H54 (cell line): ENCODE data around the gene UNC5CL.

ENCODE experiments used
- DNase-seq: peaks from one replicate; pipeline ENCODE4 v3.0.0; 2011; ENCODE audit warnings: low spot score, mixed read lengths; ENCODE audit not compliant: insufficient read length
- FAIRE-seq: peaks from 3 replicates; lab custom pipeline; 2011; peaks lifted over from hg19 to GRCh38; lab: Jason Lieb, UNC
- POLR2A ChIP-seq: IDR thresholded peaks from 2 replicates; pipeline ENCODE4 v1.6.1; 2011; ENCODE audit warnings: low read depth, mild to moderate bottlenecking, low read length

Gene UNC5CL, protein sequence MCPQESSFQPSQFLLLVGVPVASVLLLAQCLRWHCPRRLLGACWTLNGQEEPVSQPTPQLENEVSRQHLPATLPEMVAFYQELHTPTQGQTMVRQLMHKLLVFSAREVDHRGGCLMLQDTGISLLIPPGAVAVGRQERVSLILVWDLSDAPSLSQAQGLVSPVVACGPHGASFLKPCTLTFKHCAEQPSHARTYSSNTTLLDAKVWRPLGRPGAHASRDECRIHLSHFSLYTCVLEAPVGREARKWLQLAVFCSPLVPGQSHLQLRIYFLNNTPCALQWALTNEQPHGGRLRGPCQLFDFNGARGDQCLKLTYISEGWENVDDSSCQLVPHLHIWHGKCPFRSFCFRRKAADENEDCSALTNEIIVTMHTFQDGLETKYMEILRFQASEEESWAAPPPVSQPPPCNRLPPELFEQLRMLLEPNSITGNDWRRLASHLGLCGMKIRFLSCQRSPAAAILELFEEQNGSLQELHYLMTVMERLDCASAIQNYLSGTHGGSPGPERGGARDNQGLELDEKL

DNA sequence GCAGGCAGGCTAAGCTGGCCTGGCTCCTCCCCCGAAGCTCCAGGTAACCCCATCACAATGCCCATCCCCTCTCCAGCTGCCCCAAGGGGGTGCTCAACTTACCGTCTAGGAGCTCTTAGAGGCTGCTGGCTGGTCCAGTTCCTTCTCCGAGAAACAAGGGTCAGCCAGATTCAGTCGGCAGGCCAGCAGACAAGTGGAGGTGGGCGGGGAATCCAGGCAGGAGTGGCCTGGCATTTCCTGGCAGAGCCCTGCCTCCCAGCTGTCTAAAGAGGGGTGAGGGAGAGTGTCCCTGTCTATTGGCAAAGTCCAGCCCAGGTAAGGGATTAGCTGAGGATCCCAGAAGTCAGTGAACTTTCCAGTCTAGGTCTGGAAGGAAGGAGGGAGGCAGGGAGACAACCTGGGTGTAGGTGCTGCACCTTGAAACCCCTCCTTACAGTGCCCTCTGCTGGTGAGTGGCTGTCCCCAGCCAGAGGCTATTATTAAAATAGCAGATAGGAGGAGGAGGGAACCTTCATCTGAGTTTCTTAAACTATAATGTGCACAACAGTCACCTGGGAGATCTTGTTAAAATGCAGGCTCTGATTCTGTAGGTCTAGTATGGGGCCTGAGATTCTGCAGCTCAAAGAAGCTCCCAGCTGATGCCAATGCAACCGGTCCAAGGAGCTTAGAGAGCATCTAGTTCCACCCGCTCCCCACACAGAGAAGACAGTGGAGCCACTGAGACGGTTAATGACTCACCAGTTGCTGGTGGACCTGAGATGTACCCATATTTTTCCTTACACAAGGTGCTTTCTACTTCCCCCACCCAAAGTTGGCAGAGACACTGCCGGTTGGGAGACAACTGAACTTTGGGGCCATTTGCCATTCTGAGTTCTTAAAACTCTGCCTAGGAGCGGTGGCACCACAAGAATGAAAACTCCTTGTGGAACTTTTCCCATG lies at the start of gene UNC5CL:
Gene UNC5CL, minus strand, starts transcription at position 162 of the 939 bp plus-strand sequence. CDS start 4,147 bp downstream, outside the sequence.
- no peak for FAIRE-seq
- peak; percentile 60 for DNase-seq
- no peak for TF ChIP-seq POLR2A

DNA sequence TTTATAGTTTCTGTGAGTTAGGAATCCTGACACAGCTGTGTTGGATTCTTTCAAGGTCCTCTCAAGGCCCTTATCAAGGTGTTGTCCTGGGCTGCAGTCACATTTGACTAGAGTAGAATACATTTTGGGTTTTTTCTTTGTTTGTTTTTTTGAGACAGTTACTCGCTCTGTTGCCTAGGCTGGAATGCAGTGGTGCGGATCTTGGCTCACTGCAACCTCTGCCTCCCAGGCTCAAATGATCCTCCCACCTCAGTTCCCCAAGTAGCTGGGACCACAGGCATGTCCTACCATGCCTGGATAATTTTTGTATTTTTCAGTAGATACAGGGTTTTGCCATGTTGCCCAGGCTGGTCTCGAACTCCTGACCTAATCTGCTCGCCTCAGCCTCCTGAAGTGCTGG lies 49.4 kb upstream of the UNC5CL start:
- DNase-seq (no peak), FAIRE-seq (no peak)
- no peak for TF ChIP-seq POLR2A

DNA sequence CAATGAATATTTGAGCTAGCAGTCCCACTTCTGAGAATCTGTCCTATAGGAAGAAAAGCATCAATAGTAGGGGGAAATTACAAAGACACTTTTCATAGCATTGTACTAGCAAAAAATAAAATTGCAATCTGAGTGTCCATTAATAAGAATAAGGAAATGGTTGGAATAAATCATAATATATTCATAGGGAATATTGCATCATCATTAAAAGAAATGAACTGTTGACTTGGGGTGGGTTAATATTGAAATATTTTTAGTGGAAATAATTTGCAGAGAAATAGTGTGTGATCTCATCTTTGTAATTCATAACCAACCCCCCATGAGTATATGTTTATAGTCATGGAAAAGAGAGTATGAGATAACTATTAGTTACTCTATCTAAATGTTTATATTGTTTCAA lies 46.2 kb upstream of the UNC5CL start:
- DNase-seq = no peak
- no peak for FAIRE-seq
- no peak for TF ChIP-seq POLR2A

DNA sequence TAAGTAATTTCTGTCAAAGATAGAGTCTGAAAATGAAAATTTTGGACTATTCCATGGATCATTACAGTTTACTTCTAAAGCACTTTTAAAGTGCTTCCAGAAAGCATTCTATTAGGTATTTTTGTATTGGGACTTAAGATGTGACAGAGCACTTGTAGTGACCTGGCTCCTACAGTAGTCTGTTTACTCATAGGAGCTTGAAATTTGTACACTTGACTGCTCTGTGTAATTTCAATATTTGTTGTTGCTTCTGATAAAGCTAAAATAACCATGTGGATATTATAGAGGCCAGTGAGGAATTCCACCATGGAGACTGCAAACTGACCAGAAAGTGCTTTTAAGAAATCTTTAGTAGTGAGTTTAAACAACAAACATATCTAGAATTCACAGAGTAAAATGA lies 44.1 kb upstream of the UNC5CL start:
- TF ChIP-seq POLR2A = no peak
- DNase-seq = no peak
- FAIRE-seq = no peak

DNA sequence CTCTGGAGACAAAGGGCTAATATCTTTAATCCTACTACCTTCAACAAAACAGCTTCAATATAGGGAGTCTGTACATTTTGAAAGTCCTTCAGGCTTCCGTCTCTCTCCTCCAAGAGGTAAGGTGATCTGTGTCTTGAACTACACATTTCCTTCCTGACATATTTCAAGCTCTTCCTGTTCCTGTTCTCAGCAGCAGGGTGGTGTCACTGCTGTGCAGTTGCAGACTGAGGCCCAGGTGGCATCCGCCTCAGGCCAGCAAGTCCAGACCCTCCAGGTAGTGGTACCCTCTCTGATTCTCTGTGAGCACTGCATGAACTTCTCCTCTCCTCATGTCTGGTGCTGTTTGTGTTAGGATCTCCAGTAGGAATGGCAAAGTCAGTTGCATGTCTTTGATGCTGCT lies 41.6 kb upstream of the UNC5CL start:
- TF ChIP-seq POLR2A = no peak
- DNase-seq (no peak), FAIRE-seq (no peak)

DNA sequence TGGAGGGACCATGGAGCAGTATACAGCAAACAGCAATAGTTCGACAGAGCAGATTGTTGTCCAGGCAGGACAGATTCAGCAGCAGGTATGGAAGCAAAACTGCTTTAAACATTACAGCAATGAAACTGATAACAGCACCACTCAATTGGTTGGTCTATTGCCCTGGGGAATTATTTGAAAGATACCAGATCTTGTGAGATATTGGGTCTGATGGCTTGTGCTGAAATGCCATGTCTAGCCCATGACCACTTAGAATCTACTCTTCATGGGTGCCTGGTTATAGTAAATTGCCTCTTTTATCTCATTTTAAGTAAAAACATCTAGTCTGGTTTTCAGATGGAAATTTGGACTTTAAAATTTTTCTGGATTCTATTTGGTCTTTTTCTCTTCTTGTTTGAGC lies 40.1 kb upstream of the UNC5CL start:
- no peak for TF ChIP-seq POLR2A
- no peak for FAIRE-seq
- DNase-seq = no peak

DNA sequence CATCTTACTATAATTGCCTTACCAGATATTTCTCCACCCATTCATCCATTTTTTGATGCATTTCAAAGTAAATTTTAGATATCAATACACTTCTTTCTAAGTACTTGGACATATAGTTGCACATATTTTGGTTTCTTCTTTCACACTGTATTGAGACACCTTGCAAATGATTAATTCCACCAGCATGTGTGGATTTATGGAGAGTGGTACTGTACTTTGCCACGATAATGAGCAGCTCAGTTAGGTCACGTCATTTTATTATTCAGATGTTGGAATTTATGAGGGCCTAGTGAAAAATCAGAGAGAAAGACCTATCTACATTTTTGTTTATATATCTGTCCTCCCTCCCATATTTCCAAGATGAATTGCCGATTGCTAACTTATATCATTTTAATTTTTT lies 39.1 kb upstream of the UNC5CL start:
- DNase-seq (no peak), FAIRE-seq (no peak)
- no peak for TF ChIP-seq POLR2A

DNA sequence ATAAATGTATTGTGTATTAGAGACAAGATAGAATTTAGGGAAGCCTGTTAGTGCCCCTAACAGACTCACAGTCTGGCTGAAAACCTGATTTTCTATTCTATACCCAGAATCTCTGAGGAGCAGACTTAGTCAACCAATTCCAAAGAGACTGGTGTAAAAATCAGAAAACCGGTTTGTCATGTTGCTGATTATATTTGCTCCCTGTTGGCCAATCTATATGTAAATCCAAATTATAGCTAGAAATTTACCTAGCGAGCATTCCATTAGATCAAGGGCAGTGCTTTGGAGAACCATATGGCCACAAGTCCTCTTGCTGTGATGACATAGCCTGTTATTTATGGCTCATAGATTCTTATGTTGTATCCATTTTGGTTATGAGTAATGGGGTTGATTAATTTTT lies 38.5 kb upstream of the UNC5CL start:
- FAIRE-seq = no peak
- no peak for TF ChIP-seq POLR2A
- no peak for DNase-seq

DNA sequence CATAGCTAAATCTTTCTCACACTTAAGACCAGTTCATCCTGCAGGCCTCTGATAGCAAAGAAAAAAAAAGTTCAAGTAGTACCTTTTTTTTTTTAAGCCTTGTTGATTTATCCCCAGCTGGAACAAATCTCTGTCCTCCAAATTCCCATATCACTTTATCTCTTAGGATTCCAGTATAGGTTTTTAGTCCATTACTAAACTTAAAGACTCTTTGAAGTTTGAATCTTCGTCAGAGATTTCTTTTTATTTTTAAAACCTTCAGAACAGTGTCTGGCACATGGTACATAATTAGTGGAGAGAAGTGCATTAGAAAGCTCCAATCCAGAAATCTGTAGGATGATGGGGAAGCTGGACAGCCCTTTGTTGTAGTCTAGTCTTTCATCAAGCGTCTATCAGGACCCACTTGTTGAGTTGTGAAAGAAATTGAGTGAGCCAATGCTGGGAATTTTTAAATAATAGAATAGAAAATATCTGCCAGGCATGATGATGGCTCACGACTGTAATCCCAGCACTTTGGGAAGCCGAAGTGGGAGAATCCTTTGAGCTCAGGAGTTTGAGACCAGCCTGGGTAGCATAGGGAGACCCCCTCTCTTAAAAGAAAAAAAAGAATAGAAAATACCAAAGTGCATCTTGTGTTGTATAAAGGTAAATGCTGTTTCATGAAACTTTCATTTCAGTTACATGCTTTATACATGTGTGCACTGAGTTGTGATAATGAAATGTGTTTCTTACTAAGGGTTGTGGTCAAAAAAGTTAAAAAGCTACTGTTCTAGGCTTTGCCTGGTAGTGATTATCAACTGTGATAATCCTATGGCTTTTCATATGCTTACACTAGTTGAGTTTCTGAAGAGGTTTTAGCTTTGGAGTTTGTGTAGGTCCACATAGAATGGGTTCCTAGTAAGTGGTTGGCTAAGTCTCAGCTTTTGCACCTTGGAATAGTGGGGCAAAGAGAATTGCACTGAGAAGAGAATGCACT lies 36.9 kb upstream of the UNC5CL start:
- no peak for TF ChIP-seq POLR2A
- FAIRE-seq (no peak), DNase-seq (no peak)

DNA sequence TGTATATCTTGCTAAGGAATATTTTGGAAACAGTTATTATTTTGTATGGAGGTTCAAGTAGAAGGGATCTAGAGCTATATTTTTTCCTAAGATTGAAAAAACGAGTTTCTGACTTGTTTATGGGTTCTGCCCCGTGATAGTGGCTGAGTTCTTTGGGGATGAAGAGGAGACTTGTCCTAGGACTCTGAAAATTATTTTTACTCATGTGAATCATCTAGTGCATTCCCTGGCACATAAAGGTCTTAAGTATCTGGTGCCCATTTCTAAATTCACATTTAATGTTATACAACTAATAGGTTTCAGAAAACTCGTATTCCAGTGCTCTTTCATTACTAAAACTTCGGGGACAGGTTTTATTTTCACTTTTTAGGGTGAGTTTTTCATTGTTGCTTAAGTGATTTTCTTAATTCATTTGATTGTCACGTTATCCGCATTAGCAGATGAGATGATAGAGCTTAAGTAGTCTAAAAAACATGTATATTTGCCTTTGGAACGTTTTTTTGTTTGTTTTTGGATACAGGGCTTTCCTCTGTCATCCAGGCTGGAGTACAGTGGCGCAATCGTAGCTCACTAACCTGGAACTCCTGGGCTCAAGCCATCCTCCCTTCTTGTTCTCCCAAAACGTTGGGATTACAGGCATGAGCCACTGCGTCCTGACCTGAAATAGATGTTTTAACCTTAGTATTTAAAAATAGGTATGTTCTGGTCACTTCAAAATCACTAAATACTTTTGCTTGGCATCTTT lies 35.8 kb upstream of the UNC5CL start:
- DNase-seq = no peak
- no peak for FAIRE-seq
- TF ChIP-seq POLR2A = no peak

DNA sequence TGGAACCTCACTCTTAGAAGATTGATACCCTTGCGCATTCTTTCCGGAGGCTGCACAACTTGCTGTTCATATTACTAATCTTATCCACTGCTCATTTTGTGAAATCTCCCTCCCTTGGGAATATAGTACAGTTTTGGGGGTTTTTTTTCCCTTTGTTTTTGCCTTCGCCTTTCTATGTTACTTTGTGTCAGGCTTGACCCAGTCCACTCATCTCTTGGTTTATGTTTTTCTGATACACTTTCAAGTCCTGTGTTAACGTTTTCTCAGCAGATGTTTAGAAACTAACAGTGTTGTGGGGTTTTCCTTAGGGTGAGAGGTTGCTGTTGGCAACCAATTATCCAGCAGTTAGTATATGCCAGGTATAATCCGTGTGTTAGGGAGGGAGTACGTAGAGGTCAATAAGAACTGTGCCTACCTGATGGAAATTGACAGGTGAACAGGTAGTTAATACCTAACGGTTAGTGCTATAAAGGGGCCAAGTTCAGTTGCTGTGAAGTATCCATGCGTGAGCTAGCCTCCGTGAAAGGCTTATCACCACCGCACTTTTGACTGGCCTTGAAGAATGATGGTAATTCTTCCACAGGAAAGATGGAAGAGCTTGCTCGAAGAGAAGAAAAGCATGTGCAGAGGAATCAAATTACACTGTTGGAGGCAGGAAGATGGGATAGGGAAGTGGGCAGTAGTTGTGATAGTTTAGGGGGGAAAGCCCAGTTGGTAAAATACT lies 35.1 kb upstream of the UNC5CL start:
- no peak for TF ChIP-seq POLR2A
- DNase-seq = no peak
- peak; percentile 11 for FAIRE-seq
